HCT116 (cell line): ENCODE data around the gene CRIP2. TPM values are rescaled to one million over a fixed set of nuclear protein-coding genes. Genes with fewer than 3 reads are reported as not detected.

Experiments
- ATAC-seq: fragments of 200-7000 bp; cut with Tn5 transposase; 2 replicates; pipeline ENCODE4 v1.9.1; 2020; ENCODE audit warnings: mild to moderate bottlenecking, moderate library complexity
- BruUV-seq: library from RNA; stranded (reverse); fragments of 400-500 nt; replicated peaks from 2 replicates; lab custom pipeline; 2021; lab: Mats Ljungman, UMichigan
- CTCF ChIA-PET: fragments of 300-600 bp; sonication (Branson Sonifier 250); formaldehyde crosslinking; loops from one replicate; lab custom pipeline; 2021; ENCODE audit warnings: antibody characterized with exemption; lab: Charles Lee
- POLR2A ChIA-PET: fragments of 300-600, 350-600 bp; sonication (Branson Sonifier 250); formaldehyde crosslinking; loops from one replicate; lab custom pipeline; 2021; ENCODE audit warnings: antibody characterized with exemption; lab: Charles Lee
- RAD21 ChIA-PET, 2 experiments: fragments of 300-600 bp; sonication (Branson Sonifier 250); formaldehyde crosslinking; loops; one replicate each; lab custom pipeline; 2023; ENCODE audit warnings: low total read pairs in 2 of 2; ENCODE audit not compliant: uncharacterized antibody in 2 of 2, unreplicated experiment in 2 of 2, low non-redundant PET in 1 of 2; lab: Charles Lee
- DNase-seq: peaks from one replicate; pipeline ENCODE4 v3.0.0-alpha.2; 2010; ENCODE audit warnings: low read depth, low spot score
- H2AFZ ChIP-seq: fragments of 200-600 bp; shearing (Covaris generic), sonication (generic); 2 replicates; pipeline ENCODE4 v1.6.1; 2017; ENCODE audit warnings: low read depth, mixed run types, mixed read lengths, antibody characterized with exemption, low read length; ENCODE audit not compliant: poor library complexity, severe bottlenecking
- H3K27ac ChIP-seq: 2 replicates; pipeline ENCODE4 v1.5.1; 2012; ENCODE audit warnings: low read depth, low read length
- H3K27me3 ChIP-seq: fragments of 200-600 bp; sonication (generic); 2 replicates; pipeline ENCODE4 v1.6.1; 2016; ENCODE audit warnings: mixed run types, low read length, mixed read lengths; ENCODE audit not compliant: insufficient read depth
- H3K36me3 ChIP-seq, 2 experiments: fragments of 200-500 bp in 1 of 2; fragments of 200-600 bp in 1 of 2; sonication (Bioruptor generic) in 1 of 2; sonication (generic) in 1 of 2; 2 replicates each; pipeline versions ENCODE4 v1.5.1 to v1.6.1; 2014 to 2016; ENCODE audit warnings: low read length in 2 of 2, inconsistent platforms in 1 of 2, mixed read lengths in 1 of 2, mixed run types in 1 of 2; ENCODE audit not compliant: insufficient read depth in 2 of 2, control insufficient read depth in 1 of 2
- H3K4me1 ChIP-seq, 2 experiments: fragments of 200-600 bp in 1 of 2; sonication (generic) in 1 of 2; 2 replicates each; pipeline versions ENCODE4 v1.5.1 to v1.6.1; 2012 to 2017; ENCODE audit warnings: low read length in 2 of 2, inconsistent platforms in 1 of 2, mild to moderate bottlenecking in 1 of 2, mixed read lengths in 1 of 2, mixed run types in 1 of 2, moderate library complexity in 1 of 2; ENCODE audit not compliant: insufficient read depth in 2 of 2, control insufficient read depth in 1 of 2
- H3K4me2 ChIP-seq: fragments of 200-600 bp; sonication (generic); 2 replicates; pipeline ENCODE4 v1.6.1; 2017; ENCODE audit warnings: mixed run types, low read length, mixed read lengths
- H3K4me3 ChIP-seq, 2 experiments: fragments of 200-600 bp in 1 of 2; sonication (generic) in 1 of 2; replicated peaks in 1 of 2; 2 replicates each; pipeline ENCODE4 v1.5.1; 2011 to 2016; ENCODE audit warnings: low read length in 2 of 2, control low read depth in 1 of 2, low read depth in 1 of 2, mild to moderate bottlenecking in 1 of 2, mixed read lengths in 1 of 2, mixed run types in 1 of 2
- H3K79me2 ChIP-seq: fragments of 200-600 bp; sonication (generic); 2 replicates; pipeline ENCODE4 v1.6.1; 2017; ENCODE audit warnings: mild to moderate bottlenecking, mixed run types, low read length, moderate library complexity, mixed read lengths; ENCODE audit not compliant: insufficient read depth
- H3K9ac ChIP-seq: fragments of 200-600 bp; sonication (generic); 2 replicates; pipeline ENCODE4 v1.6.1; 2016; ENCODE audit warnings: low read length, mixed read lengths
- H3K9me2 ChIP-seq: fragments of 200-600 bp; sonication (generic), shearing (Covaris generic); 2 replicates; pipeline ENCODE4 v1.6.1; 2017; ENCODE audit warnings: mixed run types, mild to moderate bottlenecking, moderate library complexity; ENCODE audit not compliant: insufficient read depth
- H3K9me3 ChIP-seq, 2 experiments: fragments of 200-500 bp in 1 of 2; fragments of 200-600 bp in 1 of 2; sonication (Bioruptor generic) in 1 of 2; sonication (generic) in 1 of 2; 2 replicates each; pipeline ENCODE4 v1.6.1; 2014 to 2017; ENCODE audit warnings: low read length in 2 of 2, mixed read lengths in 2 of 2, inconsistent platforms in 1 of 2, low read depth in 1 of 2, mild to moderate bottlenecking in 1 of 2, mixed run types in 1 of 2, moderate library complexity in 1 of 2; ENCODE audit not compliant: control insufficient read depth in 1 of 2, insufficient read depth in 1 of 2
- H4K20me1 ChIP-seq: fragments of 200-600 bp; sonication (generic), shearing (Covaris generic); 2 replicates; pipeline ENCODE4 v1.6.1; 2017; ENCODE audit warnings: mixed run types, mild to moderate bottlenecking, moderate library complexity; ENCODE audit not compliant: insufficient read depth
- CBX3 ChIP-seq: IDR thresholded peaks from 2 replicates; pipeline ENCODE4 v1.6.1; 2012; ENCODE audit warnings: low read depth
- ELF1 ChIP-seq: IDR thresholded peaks from 2 replicates; pipeline ENCODE4 v1.6.1; 2012; ENCODE audit warnings: low read depth, borderline replicate concordance
- EZH2phosphoT487 ChIP-seq: fragments of 200-600 bp; IDR thresholded peaks from 2 replicates; pipeline ENCODE4 v1.6.1; 2018; ENCODE audit warnings: antibody characterized with exemption, borderline replicate concordance
- FOSL1 ChIP-seq: IDR thresholded peaks from 2 replicates; pipeline ENCODE4 v1.6.1; 2012; ENCODE audit warnings: low read depth
- JUND ChIP-seq: IDR thresholded peaks from 2 replicates; pipeline ENCODE4 v1.6.1; 2012
- RAD21 ChIP-seq: IDR thresholded peaks from 2 replicates; pipeline ENCODE4 v1.6.1; 2012; ENCODE audit warnings: low read depth, mild to moderate bottlenecking
- ZFX ChIP-seq: fragments of 450-650 bp; IDR thresholded peaks from 2 replicates; pipeline ENCODE4 v1.6.1; 2017
- intact Hi-C: fragments of 100-400 bp; cut with micrococcal nuclease; formaldehyde crosslinking; loops from 2 replicates; pipeline ENCODE4 v1.10.0; 2022
- total RNA-seq: library from RNA; stranded (reverse); gene quantifications from one replicate; pipeline ENCODE4 v1.2.1, GENCODE V29; 2021; ENCODE audit not compliant: unreplicated experiment
- TF ChIP-seq, protein P1 (sequence below): IDR thresholded peaks from 2 replicates; pipeline ENCODE4 v1.6.1; 2011; ENCODE audit warnings: mild to moderate bottlenecking, low read length, moderate library complexity; ENCODE audit not compliant: insufficient replicate concordance; ENCODE audit errors: extremely low read depth
- TF ChIP-seq, protein P2 (sequence below): IDR thresholded peaks from 2 replicates; pipeline ENCODE4 v1.6.1; 2012
- TF ChIP-seq, protein P3 (sequence below), 3 experiments: fragments of 200-600 bp in 1 of 3; sonication (generic) in 1 of 3; IDR thresholded peaks in 2 of 3; conservative IDR thresholded peaks in 1 of 3; 2 replicates each; pipeline ENCODE4 v1.5.1; 2012 to 2017; ENCODE audit warnings: low read depth in 2 of 3, low read length in 2 of 3, antibody characterized with exemption in 1 of 3, borderline replicate concordance in 1 of 3, control low read depth in 1 of 3, mild to moderate bottlenecking in 1 of 3, mixed read lengths in 1 of 3, mixed run types in 1 of 3, moderate library complexity in 1 of 3; ENCODE audit not compliant: insufficient read depth in 1 of 3

CRIP2 gene
- total RNA-seq, 1 experiment from 2014 or later: 31.1 TPM

DNA sequence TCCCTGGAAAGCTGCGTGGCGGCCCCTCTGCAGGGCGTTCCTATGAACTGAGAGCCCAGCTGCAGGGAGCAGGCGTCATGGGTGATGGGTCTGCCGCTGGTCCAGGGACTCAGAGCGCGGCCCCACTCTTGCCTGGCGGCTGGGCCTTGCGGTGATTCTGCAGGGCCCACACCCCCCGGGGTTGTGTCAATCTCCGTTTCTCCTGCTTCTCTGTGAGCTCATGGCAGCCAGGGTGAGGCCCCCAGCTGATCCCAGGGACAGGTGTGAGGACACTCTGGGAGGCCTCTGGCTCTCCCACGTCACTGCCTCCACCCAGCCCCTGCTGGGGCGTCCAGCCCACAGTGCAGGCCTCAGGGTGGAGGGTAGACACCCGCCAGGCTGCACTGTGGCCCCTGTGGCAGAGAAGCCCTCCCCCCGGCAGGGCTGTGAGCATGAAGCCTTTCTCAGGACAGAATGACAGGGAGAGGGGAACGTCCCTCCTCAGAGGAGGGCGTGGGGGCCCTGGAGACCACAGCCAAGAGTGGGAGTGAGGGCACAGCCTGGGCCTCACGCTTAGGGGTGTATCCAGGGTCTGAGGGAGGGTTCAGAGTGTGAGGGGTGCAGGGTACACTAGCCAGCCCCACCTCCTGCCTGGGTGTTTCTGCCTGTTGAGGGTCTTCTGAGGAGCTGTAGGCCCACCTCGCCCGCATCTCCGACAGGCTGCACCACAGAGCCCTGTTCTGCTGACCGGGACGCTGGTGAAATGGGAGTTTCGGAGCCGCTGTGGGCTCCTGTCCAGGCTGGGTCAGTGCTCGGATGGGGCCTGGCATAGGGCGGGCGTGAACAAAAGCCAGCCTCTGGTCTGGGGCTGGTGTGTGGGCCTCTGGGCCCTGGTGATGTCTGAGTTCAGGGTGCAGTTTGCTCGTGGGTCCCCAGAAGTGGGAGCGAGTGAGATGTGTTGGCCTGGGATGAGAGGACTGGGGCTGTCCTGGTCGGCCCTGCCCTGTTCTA is 26.7 kb upstream of the CRIP2 start:
- H3K9me2 ChIP-seq: no peaks in the 10 kb centered on the region
- peaks cover 6 to 23% of the 10 kb centered on the region in 2 experiments; a peak in 3 of 4 replicates for H3K36me3 ChIP-seq
- no peaks in the 10 kb centered on the region for H3K27me3 ChIP-seq
- no peak overlapping the region for H3K4me3 ChIP-seq
- TF ChIP-seq, protein P1, sequence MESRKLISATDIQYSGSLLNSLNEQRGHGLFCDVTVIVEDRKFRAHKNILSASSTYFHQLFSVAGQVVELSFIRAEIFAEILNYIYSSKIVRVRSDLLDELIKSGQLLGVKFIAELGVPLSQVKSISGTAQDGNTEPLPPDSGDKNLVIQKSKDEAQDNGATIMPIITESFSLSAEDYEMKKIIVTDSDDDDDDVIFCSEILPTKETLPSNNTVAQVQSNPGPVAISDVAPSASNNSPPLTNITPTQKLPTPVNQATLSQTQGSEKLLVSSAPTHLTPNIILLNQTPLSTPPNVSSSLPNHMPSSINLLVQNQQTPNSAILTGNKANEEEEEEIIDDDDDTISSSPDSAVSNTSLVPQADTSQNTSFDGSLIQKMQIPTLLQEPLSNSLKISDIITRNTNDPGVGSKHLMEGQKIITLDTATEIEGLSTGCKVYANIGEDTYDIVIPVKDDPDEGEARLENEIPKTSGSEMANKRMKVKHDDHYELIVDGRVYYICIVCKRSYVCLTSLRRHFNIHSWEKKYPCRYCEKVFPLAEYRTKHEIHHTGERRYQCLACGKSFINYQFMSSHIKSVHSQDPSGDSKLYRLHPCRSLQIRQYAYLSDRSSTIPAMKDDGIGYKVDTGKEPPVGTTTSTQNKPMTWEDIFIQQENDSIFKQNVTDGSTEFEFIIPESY: no peak
- peak; percentile 17; the same call in 1 of the 2 replicates for TF ChIP-seq ZFX
- H3K4me1 ChIP-seq: no peaks in the 10 kb centered on the region
- no peak overlapping the region for H2AFZ ChIP-seq
- ChIA-PET POLR2A (no interaction called here), RAD21 (no interaction called here), CTCF (interaction anchor here (0.7 to 1.4 kb wide), 3 partner anchors 9 to 80 kb away, joined by 4 to 9 read pairs (median 4); no protein-coding TSS in a partner anchor)
- intact Hi-C loops: no loop called here
- ATAC-seq (peak; percentile 29), DNase-seq (no peak)
- no TSS peak for BruUV-seq
- H3K9me3 ChIP-seq: no peaks in the 10 kb centered on the region
- peaks cover 20% of the 10 kb centered on the region; the same call in 1 of the 2 replicates for H3K79me2 ChIP-seq
- no peak overlapping the region; the same call in 1 of the 2 replicates for H3K27ac ChIP-seq
- H3K9ac ChIP-seq: no peak overlapping the region
- H4K20me1 ChIP-seq: no peaks in the 10 kb centered on the region
- no peak overlapping the region for H3K4me2 ChIP-seq

DNA sequence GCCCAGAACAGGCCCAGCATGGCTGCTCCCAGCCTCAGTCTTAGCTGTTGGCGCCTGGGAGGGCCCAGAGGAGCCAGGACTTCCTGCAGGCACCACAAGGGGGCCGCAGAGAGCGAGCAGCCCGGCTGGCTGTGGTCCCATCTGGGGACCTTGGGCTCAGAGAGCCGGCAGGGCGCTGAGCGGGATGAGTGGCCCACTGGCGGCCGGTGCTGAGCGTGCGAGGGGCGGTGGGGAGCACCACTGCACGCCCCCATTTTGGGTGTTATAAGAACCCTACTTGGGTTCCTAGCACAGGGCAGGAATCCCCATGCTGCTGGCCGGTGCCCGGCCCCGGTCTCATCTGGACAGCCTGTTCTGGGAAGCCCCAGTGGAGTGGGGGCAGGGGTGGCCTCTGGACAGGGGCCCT is 25.9 kb upstream of the CRIP2 start:
- Histone ChIP-seq H3K4me3 (no peak overlapping the region), H3K4me2 (no peak overlapping the region), H3K27me3 (no peaks in the 10 kb centered on the region), H2AFZ (no peak overlapping the region), H3K9me2 (no peaks in the 10 kb centered on the region)
- no TSS peak for BruUV-seq
- intact Hi-C loops: no loop called here
- no peak for DNase-seq
- TF ChIP-seq, protein P2, sequence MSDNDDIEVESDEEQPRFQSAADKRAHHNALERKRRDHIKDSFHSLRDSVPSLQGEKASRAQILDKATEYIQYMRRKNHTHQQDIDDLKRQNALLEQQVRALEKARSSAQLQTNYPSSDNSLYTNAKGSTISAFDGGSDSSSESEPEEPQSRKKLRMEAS: no peak
- TF ChIP-seq, protein P3, sequence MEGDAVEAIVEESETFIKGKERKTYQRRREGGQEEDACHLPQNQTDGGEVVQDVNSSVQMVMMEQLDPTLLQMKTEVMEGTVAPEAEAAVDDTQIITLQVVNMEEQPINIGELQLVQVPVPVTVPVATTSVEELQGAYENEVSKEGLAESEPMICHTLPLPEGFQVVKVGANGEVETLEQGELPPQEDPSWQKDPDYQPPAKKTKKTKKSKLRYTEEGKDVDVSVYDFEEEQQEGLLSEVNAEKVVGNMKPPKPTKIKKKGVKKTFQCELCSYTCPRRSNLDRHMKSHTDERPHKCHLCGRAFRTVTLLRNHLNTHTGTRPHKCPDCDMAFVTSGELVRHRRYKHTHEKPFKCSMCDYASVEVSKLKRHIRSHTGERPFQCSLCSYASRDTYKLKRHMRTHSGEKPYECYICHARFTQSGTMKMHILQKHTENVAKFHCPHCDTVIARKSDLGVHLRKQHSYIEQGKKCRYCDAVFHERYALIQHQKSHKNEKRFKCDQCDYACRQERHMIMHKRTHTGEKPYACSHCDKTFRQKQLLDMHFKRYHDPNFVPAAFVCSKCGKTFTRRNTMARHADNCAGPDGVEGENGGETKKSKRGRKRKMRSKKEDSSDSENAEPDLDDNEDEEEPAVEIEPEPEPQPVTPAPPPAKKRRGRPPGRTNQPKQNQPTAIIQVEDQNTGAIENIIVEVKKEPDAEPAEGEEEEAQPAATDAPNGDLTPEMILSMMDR (IDR thresholded peaks at IDR 0.05 in 2 of 3, conservative IDR thresholded peaks at IDR 0.05 in 1 of 3; ENCODE audit: borderline replicate concordance in 1 of 3, insufficient read depth in 1 of 3, low read depth in 2 of 3, low read length in 2 of 3): peak; percentile 58 to 85 (median 72); a peak in 5 of 6 replicates
- TF ChIP-seq RAD21: peak; percentile 61
- no peak for TF ChIP-seq JUND
- TF ChIP-seq FOSL1: no peak
- TF ChIP-seq ELF1: no peak
- no peak for TF ChIP-seq EZH2phosphoT487
- TF ChIP-seq, protein P1: no peak
- TF ChIP-seq CBX3: no peak
- TF ChIP-seq, all 23 proteins: peak for 2
- no peak overlapping the region for H3K27ac ChIP-seq
- peaks cover 20% of the 10 kb centered on the region; the same call in 1 of the 2 replicates for H3K79me2 ChIP-seq
- H3K36me3 ChIP-seq: peaks cover 6 to 22% of the 10 kb centered on the region in 2 experiments; a peak in 3 of 4 replicates
- H4K20me1 ChIP-seq: no peaks in the 10 kb centered on the region
- POLR2A ChIA-PET: no interaction called here
- H3K4me1 ChIP-seq: no peaks in the 10 kb centered on the region
- ATAC-seq: peak; percentile 88
- CTCF ChIA-PET: interaction anchor here (0.7 to 1.4 kb wide), 3 partner anchors 9 to 80 kb away, joined by 4 to 9 read pairs (median 4); no protein-coding TSS in a partner anchor
- RAD21 ChIA-PET: no interaction called here
- H3K9ac ChIP-seq: no peak overlapping the region
- no peaks in the 10 kb centered on the region for H3K9me3 ChIP-seq
